Upper lobe of right lung (tissue), 1 donor: ENCODE data around the gene LENG1. TPM values are rescaled to one million over a fixed set of nuclear protein-coding genes. Genes with fewer than 3 reads are reported as not detected.
A peak's percentile ranks its signal among the peaks of the same experiment; 100 is the strongest.
"Not testable (repeated sequence)": the region's sequence is repeated elsewhere in the genome, so short reads cannot be mapped to it uniquely, and the experiment has no call there.

Experiments used
- ATAC-seq: fragments of 200-7000 bp; cut with Tn5 transposase; one replicate; pipeline ENCODE4 v1.9.1; 2020; ENCODE audit warnings: mild to moderate bottlenecking, moderate library complexity
- DNase-seq: peaks from one replicate; pipeline ENCODE4 v3.0.0-alpha.2; 2020
- H3K27ac ChIP-seq: fragments of 200-600 bp; one replicate; pipeline ENCODE4 v1.8.0; 2022
- H3K27me3 ChIP-seq: fragments of 200-600 bp; one replicate; pipeline ENCODE4 v1.8.0; 2022; ENCODE audit warnings: mild to moderate bottlenecking
- H3K36me3 ChIP-seq: fragments of 200-600 bp; one replicate; pipeline ENCODE4 v1.8.0; 2022
- H3K4me1 ChIP-seq: fragments of 200-600 bp; one replicate; pipeline ENCODE4 v1.8.0; 2022
- H3K4me3 ChIP-seq: fragments of 200-600 bp; one replicate; pipeline ENCODE4 v1.8.0; 2022; ENCODE audit warnings: mild to moderate bottlenecking
- H3K9me3 ChIP-seq: fragments of 200-600 bp; one replicate; pipeline ENCODE4 v1.8.0; 2022
- intact Hi-C: fragments of 100-400 bp; cut with DNase I; formaldehyde crosslinking; loops from one replicate; pipeline ENCODE4 v1.11.0; 2022
- total RNA-seq: library from RNA; stranded (reverse); fragmentation: NEBNext Ultra II Directional; extraction: Animal tissue kit (Norgen Biotek cat#: 25700); gene quantifications from one replicate; pipeline ENCODE4 v1.2.1, GENCODE V29; 2021
- TF ChIP-seq, protein P1 (sequence below): fragments of 200-600 bp; IDR thresholded peaks from one replicate; pipeline ENCODE4 v1.8.0; 2022; ENCODE audit warnings: antibody characterized with exemption
- donor health status: DM: no; HTN: yes; CAD: no; lungs with severe emphysema.

LENG1 gene
- total RNA-seq, 1 donor from 2014 or later, result 9.2 TPM

DNA sequence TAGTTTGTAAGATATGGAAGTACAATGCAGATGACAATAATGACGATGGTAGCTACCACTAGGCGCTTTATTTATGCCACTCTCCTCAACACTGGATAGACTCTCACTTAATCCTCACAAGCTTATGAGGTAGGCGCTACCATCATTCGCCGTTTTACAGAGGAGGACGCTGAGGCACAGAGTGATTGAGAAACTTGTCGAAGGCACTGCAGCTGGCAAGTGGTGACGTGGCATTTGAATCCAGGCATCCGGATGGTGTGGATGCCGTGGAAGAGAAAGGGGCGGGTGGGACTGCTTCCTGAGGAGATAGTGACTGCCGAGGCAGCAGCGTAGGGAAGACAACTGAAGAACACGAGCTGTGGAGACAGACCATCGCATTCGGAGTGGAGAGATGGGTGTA, 39.9 kb upstream of the LENG1 start:
- no peak for DNase-seq
- no peaks in the 10 kb centered on the region for H3K9me3 ChIP-seq
- H3K27ac ChIP-seq, result no peak overlapping the region

DNA sequence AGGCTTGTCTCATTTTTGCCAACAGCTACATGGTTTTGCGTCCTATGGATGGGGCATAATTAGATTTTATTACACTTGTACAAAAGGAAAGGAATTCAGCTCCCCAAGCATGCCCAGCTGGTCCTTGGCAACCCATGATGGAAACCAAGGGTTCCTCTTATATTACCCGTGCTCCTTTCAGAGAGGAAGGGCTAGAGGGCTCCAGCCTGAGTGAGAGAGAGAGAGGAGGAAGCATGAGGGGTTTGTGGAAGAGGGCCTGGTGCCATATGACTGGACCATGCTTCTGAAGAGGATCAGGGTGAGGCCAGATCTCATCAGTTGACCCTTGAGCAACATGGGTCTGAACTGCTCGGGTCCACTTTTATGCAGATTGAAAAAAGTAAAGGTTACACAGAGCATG, 37.6 kb upstream of the LENG1 start:
- Histone ChIP-seq H3K27ac (no peak overlapping the region), H3K27me3 (no peaks in the 10 kb centered on the region), H3K9me3 (no peaks in the 10 kb centered on the region), H3K36me3 (peaks cover 42% of the 10 kb centered on the region), H3K4me1 (peaks cover 20% of the 10 kb centered on the region), H3K4me3 (no peak overlapping the region)
- TF ChIP-seq, protein P1, sequence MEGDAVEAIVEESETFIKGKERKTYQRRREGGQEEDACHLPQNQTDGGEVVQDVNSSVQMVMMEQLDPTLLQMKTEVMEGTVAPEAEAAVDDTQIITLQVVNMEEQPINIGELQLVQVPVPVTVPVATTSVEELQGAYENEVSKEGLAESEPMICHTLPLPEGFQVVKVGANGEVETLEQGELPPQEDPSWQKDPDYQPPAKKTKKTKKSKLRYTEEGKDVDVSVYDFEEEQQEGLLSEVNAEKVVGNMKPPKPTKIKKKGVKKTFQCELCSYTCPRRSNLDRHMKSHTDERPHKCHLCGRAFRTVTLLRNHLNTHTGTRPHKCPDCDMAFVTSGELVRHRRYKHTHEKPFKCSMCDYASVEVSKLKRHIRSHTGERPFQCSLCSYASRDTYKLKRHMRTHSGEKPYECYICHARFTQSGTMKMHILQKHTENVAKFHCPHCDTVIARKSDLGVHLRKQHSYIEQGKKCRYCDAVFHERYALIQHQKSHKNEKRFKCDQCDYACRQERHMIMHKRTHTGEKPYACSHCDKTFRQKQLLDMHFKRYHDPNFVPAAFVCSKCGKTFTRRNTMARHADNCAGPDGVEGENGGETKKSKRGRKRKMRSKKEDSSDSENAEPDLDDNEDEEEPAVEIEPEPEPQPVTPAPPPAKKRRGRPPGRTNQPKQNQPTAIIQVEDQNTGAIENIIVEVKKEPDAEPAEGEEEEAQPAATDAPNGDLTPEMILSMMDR, result no peak
- intact Hi-C loops, result no loop called here
- ATAC-seq (no peak), DNase-seq (no peak)

More for the DNA sequence above, 39.9 kb upstream of the LENG1 start:
- Histone ChIP-seq H3K4me1 (peaks cover 34% of the 10 kb centered on the region), H3K36me3 (peaks cover 46% of the 10 kb centered on the region), H3K27me3 (no peaks in the 10 kb centered on the region), H3K4me3 (no peak overlapping the region)
- intact Hi-C loops, result no loop called here
- no peak for ATAC-seq
- TF ChIP-seq, protein P1, result no peak

DNA sequence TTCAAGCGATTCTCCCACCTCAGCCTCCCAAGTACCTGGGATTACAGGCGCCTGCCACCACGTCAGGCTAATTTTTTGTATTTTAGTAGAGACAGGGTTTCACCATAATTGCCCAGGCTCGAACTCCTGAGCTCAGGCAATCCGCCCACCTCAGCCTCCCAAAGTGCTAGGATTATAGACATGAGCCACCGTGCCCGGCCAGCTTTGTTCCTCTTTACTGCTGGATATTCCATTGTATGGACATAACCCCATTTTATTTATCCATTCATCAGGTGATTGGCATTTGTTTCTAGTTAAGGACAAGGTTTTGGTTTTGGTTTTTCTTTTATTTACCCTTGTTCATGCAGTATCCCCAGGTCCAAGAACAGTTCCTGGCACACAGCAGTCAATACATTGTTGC, 37.0 kb upstream of the LENG1 start:
- TF ChIP-seq, protein P1, result no peak
- H3K36me3 ChIP-seq, result peaks cover 37% of the 10 kb centered on the region
- no peak for ATAC-seq
- no peak overlapping the region for H3K27ac ChIP-seq
- H3K4me1 ChIP-seq, result peaks cover 20% of the 10 kb centered on the region
- no peak overlapping the region for H3K4me3 ChIP-seq
- H3K27me3 ChIP-seq, result no peaks in the 10 kb centered on the region
- intact Hi-C loops, result no loop called here
- no peak for DNase-seq
- H3K9me3 ChIP-seq, result no peaks in the 10 kb centered on the region

DNA sequence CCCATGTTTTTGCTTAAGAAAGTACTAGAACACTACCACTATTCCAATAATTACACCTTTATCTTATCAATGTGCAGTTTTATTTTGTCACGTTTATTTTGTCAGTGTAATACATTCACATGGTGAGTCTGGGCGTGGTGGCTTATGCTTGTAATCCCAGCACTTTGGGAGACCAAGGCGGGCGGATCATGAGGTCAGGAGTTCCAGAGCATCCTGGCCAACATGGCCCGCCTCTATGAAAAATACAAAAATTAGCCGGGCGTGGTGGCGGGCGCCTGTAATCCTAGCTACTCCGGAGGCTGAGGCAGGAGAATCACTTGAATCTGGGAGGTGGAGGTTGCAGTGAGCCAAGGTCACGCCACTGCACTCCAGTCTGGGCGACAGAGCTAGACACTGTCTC, 34.9 kb upstream of the LENG1 start:
- H3K9me3 ChIP-seq, intact Hi-C loops, DNase-seq, H3K4me3 ChIP-seq, ATAC-seq, H3K27me3 ChIP-seq, H3K27ac ChIP-seq: not testable (repeated sequence)
- Histone ChIP-seq H3K36me3 (peaks cover 32% of the 10 kb centered on the region), H3K4me1 (peaks cover 12% of the 10 kb centered on the region)

DNA sequence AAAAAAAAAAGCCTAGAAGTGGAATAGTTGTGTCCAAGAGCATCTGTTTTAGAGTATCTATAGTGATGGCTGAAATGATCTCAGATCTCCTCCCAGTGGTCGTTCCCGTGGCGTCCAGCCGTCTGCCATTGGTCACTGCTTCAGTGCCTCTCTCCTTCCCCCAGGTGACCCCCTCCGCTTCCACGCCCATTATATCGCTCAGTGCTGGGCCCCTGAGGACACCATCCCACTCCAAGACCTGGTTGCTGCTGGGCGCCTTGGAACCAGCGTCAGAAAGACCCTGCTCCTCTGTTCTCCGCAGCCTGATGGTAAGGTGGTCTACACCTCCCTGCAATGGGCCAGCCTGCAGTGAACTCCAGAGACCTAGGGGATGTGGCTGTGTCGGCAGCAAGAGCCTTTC, 33.5 kb upstream of the LENG1 start:
- no peak for DNase-seq
- TF ChIP-seq, protein P1, result no peak

DNA sequence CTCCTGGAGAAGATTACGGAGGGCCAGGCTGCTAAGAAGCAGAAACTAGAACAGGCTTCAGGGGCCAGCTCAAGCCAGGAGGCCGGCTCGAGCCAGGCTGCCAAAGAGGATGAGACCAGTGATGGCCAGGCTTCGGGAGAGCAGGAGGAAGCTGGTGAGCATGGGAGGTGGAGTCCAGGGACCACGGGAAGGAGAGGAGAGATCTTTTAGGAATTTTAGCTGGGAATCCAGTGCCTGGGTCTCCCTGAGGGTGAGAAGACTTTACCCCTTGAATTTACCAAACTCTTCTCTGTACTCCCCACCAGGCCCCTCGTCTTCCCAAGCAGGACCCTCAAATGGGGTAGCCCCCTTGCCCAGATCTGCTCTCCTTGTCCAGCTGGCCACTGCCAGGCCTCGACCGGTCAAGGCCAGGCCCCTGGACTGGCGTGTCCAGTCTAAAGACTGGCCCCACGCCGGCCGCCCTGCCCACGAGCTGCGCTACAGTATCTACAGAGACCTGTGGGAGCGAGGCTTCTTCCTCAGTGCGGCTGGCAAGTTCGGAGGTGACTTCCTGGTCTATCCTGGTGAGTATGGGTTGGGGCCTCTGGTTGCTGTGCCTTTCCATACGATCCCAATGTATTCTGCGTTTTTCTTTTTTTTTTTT, 32.4 kb upstream of the LENG1 start:
- Histone ChIP-seq H3K4me3 (peak overlapping the region; percentile 98), H3K36me3 (peaks cover 38% of the 10 kb centered on the region), H3K9me3 (no peaks in the 10 kb centered on the region), H3K4me1 (peaks cover 21% of the 10 kb centered on the region), H3K27ac (peak overlapping the region; percentile 99), H3K27me3 (no peaks in the 10 kb centered on the region)
- intact Hi-C loops, result no loop called here
- ATAC-seq, result no peak
- TF ChIP-seq, protein P1, result no peak
- no peak for DNase-seq

More for the DNA sequence above, 33.5 kb upstream of the LENG1 start:
- H3K27me3 ChIP-seq, result no peaks in the 10 kb centered on the region
- peaks cover 32% of the 10 kb centered on the region for H3K36me3 ChIP-seq
- no peak overlapping the region for H3K27ac ChIP-seq
- peaks cover 20% of the 10 kb centered on the region for H3K4me1 ChIP-seq
- H3K4me3 ChIP-seq, result no peak overlapping the region
- ATAC-seq, result no peak
- intact Hi-C loops, result no loop called here
- no peaks in the 10 kb centered on the region for H3K9me3 ChIP-seq
